Measurements from ENCODE around the gene ZNF428.

ZNF428 gene

DNA sequence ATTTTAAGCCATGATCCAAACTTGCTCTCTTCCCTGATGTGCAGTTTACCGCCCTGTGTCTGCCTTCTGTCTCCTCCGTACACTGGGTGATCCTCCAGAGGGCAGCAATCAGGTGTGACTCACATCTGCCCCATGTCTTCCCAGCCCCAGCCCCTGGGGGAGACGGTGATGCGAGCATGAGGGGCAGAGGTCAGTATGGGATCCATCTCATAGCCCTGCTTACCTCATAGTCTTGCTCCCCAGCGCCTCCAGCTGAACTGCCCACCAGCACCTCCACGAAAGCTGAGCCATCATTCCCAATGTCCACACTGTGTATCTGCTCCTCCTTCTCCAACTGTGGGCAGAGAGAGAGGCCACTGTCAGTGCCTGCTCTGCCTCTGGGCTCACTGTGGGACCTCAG is 58.7 kb downstream of the ZNF428 start:
- no peak for DNase-seq

Measured in activated CD8-positive, alpha-beta memory T cell treated with anti-CD3 and anti-CD28 coated beads, Interleukin-2, amount 50 U/mL, for 4 hours (primary cell).